PC-3 (cell line): ENCODE data around the gene PER2.
"Not testable (repeated sequence)": the region's sequence is repeated elsewhere in the genome, so short reads cannot be mapped to it uniquely, and the experiment has no call there.

Experiments
- CTCF ChIP-seq: fragments of 300-600 bp; sonication (generic); conservative IDR thresholded peaks from 2 replicates; pipeline ENCODE4 v1.5.1; 2017; ENCODE audit warnings: antibody characterized with exemption, low read depth, mild to moderate bottlenecking, low read length
- EZH2phosphoT487 ChIP-seq: fragments of 300-600 bp; sonication (generic); IDR thresholded peaks from 2 replicates; pipeline ENCODE4 v1.6.1; 2018; ENCODE audit warnings: mild to moderate bottlenecking, antibody characterized with exemption, low read length, borderline replicate concordance

- not testable (repeated sequence) for TF ChIP-seq CTCF, EZH2phosphoT487
Measured at GRCh38 chr2:238335591-238335990, 47.2 kb upstream of the PER2 start.
